Activated CD8-positive, alpha-beta memory T cell treated with anti-CD3 and anti-CD28 coated beads, Interleukin-2, amount 10 ng/mL, durations not matched to agents 7 days and 5 days (primary cell): Measurements from ENCODE around the gene PCDHA4. TPM values are rescaled to one million over a fixed set of nuclear protein-coding genes. Genes with fewer than 3 reads are reported as not detected.
A peak's percentile ranks its signal among the peaks of the same experiment; 100 is the strongest.
"Not testable (repeated sequence)": the region's sequence is repeated elsewhere in the genome, so short reads cannot be mapped to it uniquely, and the experiment has no call there.

Experiments used
- ATAC-seq: fragments of 150-1000 bp; cut with Tn5 transposase; one replicate; pipeline ENCODE4 v1.10.0; 2021; ENCODE audit warnings: moderate library complexity
- CTCF ChIA-PET: fragments of 350-600 bp; sonication (Branson Sonifier 250); formaldehyde crosslinking; loops from one replicate; lab custom pipeline; 2021; ENCODE audit warnings: antibody characterized with exemption; lab: Charles Lee
- DNase-seq: peaks from one replicate; pipeline ENCODE4 v3.0.0-alpha.2; 2020
- H3K27ac Mint-ChIP-seq: one replicate; pipeline ENCODE4 v1.8.0; 2021; ENCODE audit warnings: mild to moderate bottlenecking, mixed read lengths
- H3K27me3 Mint-ChIP-seq: one replicate; pipeline ENCODE4 v1.8.0; 2021; ENCODE audit warnings: mixed read lengths
- H3K36me3 Mint-ChIP-seq: one replicate; pipeline ENCODE4 v1.8.0; 2021; ENCODE audit warnings: mild to moderate bottlenecking, mixed read lengths
- H3K4me1 Mint-ChIP-seq: one replicate; pipeline ENCODE4 v1.8.0; 2021; ENCODE audit warnings: mixed read lengths
- H3K4me3 Mint-ChIP-seq: one replicate; pipeline ENCODE4 v1.8.0; 2021; ENCODE audit warnings: mild to moderate bottlenecking, moderate library complexity, mixed read lengths
- H3K9me3 Mint-ChIP-seq: one replicate; pipeline ENCODE4 v1.8.0; 2022; ENCODE audit warnings: low read depth, mixed read lengths
- total RNA-seq, 2 experiments: library from RNA; stranded (reverse); gene quantifications; one replicate each; pipeline ENCODE4 v1.2.3, GENCODE V29; 2021

Gene PCDHA4
- total RNA-seq, 2 experiments from 2014 or later = not detected

DNA sequence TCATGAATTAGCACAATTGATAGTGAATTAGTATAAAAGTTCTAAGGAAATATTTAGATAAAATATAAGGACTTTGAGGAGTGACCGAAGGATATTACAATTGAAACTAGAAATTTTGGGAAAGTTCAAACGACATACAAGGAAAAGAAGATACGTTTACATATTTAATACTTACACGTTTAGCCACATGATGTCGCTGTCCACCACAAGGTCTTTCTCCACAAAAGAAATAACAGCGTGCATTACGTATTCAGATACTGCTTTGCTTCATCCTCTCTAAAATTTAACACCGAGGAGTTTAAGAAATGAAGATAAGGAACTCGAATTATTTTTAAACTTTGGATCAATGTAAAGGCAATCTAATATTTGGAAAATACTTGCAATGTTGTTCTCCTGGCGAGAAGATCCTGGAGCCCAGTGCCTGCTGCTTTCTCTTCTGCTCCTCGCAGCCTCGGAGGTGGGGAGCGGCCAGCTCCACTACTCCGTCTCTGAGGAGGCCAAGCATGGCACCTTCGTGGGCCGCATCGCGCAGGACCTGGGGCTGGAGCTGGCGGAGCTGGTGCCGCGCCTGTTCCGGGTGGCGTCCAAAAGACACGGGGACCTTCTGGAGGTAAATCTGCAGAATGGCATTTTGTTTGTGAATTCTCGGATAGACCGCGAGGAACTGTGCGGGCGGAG lies 5.9 kb upstream of the PCDHA4 start, which contains the start of gene PCDHA3:
PCDHA3 (plus strand) TSS at position 242 of the 678 bp plus-strand sequence.
- peaks cover 3% of the 10 kb centered on the region for H3K36me3 Mint-ChIP-seq
- CTCF ChIA-PET = no interaction called here

DNA sequence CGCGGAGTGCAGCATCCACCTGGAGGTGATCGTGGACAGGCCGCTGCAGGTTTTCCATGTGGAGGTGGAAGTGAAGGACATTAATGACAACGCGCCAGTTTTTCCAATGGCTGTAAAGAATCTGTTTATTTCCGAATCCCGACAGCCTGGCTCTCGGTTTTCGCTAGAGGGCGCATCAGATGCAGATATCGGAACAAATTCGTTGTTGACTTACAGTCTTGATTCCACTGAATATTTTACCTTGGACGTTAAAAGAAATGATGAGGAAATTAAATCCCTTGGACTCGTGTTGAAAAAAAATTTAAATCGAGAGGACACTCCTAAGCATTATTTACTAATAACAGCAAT lies 5.4 kb upstream of the PCDHA4 start:
- CTCF ChIA-PET = no interaction called here
- Mint-ChIP-seq H3K9me3 (peaks cover 14% of the 10 kb centered on the region), H3K36me3 (peaks cover 3% of the 10 kb centered on the region), H3K27ac (no peak overlapping the region), H3K27me3 (no peaks in the 10 kb centered on the region), H3K4me3 (no peak overlapping the region), H3K4me1 (no peaks in the 10 kb centered on the region)
- no peak for ATAC-seq
- DNase-seq = no peak

More for the DNA sequence above, 5.9 kb upstream of the PCDHA4 start, which contains the start of gene PCDHA3:
- ATAC-seq = no peak
- H3K9me3 Mint-ChIP-seq = peaks cover 15% of the 10 kb centered on the region
- no peaks in the 10 kb centered on the region for H3K27me3 Mint-ChIP-seq
- no peak within 1 kb of the TSS for H3K4me3 Mint-ChIP-seq
- DNase-seq = no peak
- H3K27ac Mint-ChIP-seq = no peak within 1 kb of the TSS
- H3K4me1 Mint-ChIP-seq = no peaks in the 10 kb centered on the region

DNA sequence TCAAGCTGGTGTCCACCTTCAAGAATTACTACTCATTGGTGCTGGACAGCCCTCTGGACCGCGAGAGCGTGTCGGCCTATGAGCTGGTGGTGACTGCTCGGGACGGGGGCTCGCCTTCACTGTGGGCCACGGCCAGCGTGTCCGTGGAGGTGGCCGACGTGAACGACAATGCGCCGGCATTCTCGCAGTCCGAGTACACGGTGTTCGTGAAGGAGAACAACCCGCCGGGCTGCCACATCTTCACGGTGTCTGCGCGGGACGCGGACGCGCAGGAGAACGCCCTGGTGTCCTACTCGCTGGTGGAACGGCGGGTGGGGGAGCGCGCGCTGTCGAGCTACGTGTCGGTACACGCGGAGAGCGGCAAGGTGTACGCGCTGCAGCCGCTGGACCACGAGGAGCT lies 4.5 kb upstream of the PCDHA4 start:
- peaks cover 18% of the 10 kb centered on the region for H3K9me3 Mint-ChIP-seq
- H3K4me3 Mint-ChIP-seq = not testable (repeated sequence)

DNA sequence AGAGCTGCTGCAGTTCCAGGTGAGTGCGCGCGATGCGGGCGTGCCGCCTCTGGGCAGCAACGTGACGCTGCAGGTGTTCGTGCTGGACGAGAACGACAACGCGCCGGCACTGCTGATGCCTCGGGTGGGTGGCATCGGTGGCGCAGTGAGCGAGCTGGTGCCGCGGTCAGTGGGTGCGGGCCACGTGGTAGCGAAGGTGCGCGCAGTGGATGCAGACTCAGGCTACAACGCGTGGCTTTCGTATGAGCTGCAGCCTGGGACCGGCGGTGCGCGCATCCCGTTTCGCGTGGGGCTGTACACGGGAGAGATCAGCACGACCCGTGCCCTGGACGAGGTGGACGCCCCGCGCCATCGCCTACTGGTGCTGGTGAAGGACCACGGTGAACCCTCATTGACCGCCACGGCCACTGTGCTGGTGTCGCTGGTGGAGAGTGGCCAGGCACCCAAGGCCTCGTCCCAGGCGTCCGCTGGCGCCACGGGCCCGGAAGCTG lies 4.0 kb upstream of the PCDHA4 start:
- H3K36me3 Mint-ChIP-seq = peaks cover 3% of the 10 kb centered on the region
- H3K4me1 Mint-ChIP-seq = no peaks in the 10 kb centered on the region
- no peaks in the 10 kb centered on the region for H3K27me3 Mint-ChIP-seq
- ATAC-seq = no peak
- peaks cover 18% of the 10 kb centered on the region for H3K9me3 Mint-ChIP-seq
- no peak for DNase-seq
- no peak overlapping the region for H3K4me3 Mint-ChIP-seq
- CTCF ChIA-PET = no interaction called here
- no peak overlapping the region for H3K27ac Mint-ChIP-seq

More for the DNA sequence above, 4.5 kb upstream of the PCDHA4 start:
- H3K36me3 Mint-ChIP-seq, ATAC-seq, H3K4me1 Mint-ChIP-seq, CTCF ChIA-PET, H3K27me3 Mint-ChIP-seq, DNase-seq: not testable (repeated sequence)
- H3K27ac Mint-ChIP-seq = peak overlapping the region; percentile 36

DNA sequence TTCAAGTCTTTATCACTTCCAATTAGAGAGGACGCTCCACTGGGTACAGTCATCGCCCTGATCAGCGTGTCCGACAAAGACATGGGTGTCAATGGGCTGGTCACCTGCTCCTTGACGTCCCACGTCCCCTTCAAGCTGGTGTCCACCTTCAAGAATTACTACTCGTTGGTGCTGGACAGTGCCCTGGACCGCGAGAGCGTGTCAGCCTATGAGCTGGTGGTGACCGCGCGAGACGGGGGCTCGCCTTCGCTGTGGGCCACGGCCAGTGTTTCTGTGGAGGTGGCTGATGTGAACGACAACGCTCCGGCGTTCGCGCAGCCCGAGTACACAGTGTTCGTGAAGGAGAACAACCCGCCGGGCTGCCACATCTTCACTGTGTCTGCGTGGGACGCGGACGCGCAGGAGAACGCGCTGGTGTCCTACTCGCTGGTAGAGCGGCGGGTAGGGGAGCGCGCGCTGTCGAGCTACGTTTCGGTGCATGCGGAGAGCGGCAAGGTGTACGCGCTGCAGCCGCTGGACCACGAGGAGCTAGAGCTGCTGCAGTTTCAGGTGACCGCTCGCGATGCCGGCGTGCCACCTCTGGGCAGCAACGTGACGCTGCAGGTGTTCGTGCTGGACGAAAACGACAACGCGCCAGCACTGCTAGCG lies 1.5 kb downstream of the PCDHA4 start:
- peaks cover 21% of the 10 kb centered on the region for H3K9me3 Mint-ChIP-seq
- H3K4me3 Mint-ChIP-seq, DNase-seq, H3K27me3 Mint-ChIP-seq, CTCF ChIA-PET, ATAC-seq, H3K27ac Mint-ChIP-seq, H3K36me3 Mint-ChIP-seq, H3K4me1 Mint-ChIP-seq: not testable (repeated sequence)

DNA sequence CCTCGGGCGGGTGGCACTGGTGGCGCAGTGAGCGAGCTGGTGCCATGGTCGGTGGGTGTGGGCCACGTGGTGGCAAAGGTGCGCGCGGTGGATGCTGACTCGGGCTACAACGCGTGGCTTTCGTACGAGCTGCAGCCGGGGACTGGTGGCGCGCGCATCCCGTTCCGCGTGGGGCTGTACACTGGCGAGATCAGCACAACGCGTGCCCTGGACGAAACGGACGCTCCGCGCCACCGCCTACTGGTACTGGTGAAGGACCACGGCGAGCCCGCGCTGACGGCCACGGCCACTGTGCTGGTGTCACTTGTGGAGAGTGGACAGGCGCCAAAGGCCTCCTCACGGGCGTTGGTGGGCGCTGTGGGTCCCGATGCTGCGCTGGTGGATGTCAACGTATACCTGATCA lies 2.0 kb downstream of the PCDHA4 start:
- Mint-ChIP-seq H3K27me3 (no peaks in the 10 kb centered on the region), H3K4me1 (no peaks in the 10 kb centered on the region), H3K4me3 (no peak overlapping the region), H3K9me3 (peaks cover 19% of the 10 kb centered on the region), H3K27ac (no peak overlapping the region), H3K36me3 (peaks cover 2% of the 10 kb centered on the region)
- ATAC-seq (no peak), DNase-seq (no peak)
- CTCF ChIA-PET = no interaction called here

DNA sequence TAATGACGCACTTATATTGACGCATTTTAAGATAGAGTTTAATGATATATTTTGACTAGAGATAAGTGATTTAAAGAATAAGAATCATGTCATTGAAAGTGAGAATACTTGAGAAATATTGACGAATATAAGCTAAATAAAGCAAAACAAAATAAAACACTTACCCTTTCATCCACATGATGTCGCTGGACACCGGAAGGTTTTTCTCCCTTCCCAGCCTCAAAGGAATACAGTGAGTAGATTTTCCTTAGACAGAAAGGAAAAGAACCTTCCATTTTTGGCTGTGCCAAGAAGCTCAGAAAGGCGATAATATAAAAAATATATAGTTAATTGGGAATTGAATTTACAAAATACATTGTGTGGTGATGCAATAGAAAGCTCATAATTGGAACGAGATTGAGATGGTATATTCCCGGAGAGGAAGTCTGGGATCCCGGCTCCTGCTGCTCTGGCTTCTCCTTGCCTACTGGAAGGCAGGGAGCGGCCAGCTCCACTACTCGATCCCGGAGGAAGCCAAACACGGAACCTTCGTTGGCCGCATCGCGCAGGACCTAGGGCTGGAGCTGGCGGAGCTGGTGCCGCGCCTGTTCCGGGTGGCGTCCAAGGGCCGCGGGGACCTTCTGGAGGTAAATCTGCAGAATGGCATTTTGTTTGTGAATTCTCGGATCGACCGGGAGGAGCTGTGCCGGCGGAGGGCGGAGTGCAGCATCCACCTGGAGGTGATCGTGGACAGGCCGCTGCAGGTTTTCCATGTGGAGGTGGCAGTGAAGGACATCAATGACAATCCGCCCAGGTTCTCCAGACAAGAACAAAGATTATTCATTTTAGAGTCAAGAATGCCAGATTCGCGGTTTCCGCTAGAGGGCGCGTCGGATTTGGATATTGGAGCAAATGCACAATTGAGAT lies 14.8 kb downstream of the PCDHA4 start, which contains the start of gene PCDHA5:
PCDHA5 (plus strand) TSS at position 239 of the 906 bp plus-strand sequence.
- Mint-ChIP-seq H3K36me3 (peaks cover 1% of the 10 kb centered on the region), H3K9me3 (peaks cover 6% of the 10 kb centered on the region), H3K4me1 (no peaks in the 10 kb centered on the region), H3K4me3 (no peak within 1 kb of the TSS), H3K27ac (no peak within 1 kb of the TSS), H3K27me3 (peaks cover 2% of the 10 kb centered on the region)
- DNase-seq (no peak), ATAC-seq (no peak)
- CTCF ChIA-PET = no interaction called here

DNA sequence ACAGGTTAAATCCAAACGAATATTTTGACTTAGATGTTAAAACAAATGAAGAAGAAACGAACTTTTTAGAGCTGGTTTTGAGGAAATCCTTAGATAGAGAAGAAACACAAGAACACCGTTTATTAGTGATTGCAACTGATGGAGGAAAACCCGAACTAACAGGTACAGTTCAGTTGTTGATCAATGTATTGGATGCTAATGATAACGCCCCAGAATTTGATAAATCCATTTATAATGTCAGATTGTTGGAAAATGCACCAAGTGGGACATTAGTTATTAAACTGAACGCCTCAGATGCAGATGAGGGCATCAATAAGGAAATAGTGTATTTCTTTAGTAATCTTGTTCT lies 15.4 kb downstream of the PCDHA4 start:
- DNase-seq = no peak
- Mint-ChIP-seq H3K27ac (no peak overlapping the region), H3K27me3 (peaks cover 6% of the 10 kb centered on the region), H3K36me3 (peaks cover 3% of the 10 kb centered on the region), H3K9me3 (peaks cover 7% of the 10 kb centered on the region), H3K4me1 (no peaks in the 10 kb centered on the region), H3K4me3 (no peak overlapping the region)
- CTCF ChIA-PET = no interaction called here
- no peak for ATAC-seq

DNA sequence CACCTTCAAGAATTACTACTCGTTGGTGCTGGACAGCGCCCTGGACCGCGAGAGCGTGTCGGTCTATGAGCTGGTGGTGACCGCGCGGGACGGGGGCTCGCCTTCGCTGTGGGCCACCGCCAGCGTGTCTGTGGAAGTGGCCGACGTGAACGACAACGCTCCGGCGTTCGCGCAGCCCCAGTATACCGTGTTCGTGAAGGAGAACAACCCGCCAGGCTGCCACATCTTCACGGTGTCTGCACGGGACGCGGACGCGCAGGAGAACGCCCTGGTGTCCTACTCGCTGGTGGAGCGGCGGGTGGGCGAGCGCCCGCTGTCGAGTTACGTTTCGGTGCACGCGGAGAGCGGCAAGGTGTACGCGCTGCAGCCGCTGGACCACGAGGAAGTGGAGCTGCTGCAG lies 16.1 kb downstream of the PCDHA4 start:
- H3K27ac Mint-ChIP-seq, CTCF ChIA-PET, H3K4me3 Mint-ChIP-seq, H3K27me3 Mint-ChIP-seq, H3K4me1 Mint-ChIP-seq, ATAC-seq, H3K9me3 Mint-ChIP-seq, DNase-seq, H3K36me3 Mint-ChIP-seq: not testable (repeated sequence)

DNA sequence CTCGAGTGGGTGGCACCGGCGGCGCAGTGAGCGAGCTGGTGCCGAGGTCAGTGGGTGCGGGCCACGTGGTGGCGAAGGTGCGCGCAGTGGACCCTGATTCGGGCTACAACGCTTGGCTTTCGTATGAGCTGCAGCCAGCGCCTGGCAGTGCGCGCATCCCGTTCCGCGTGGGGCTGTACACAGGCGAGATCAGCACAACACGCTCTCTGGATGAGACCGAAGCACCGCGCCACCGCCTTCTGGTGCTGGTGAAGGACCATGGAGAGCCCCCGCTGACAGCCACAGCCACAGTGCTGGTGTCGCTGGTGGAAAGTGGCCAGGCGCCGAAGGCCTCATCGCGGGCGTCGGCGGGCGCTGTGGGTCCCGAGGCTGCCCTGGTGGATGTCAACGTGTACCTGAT lies 16.6 kb downstream of the PCDHA4 start:
- H3K36me3 Mint-ChIP-seq = peaks cover 3% of the 10 kb centered on the region
- H3K27ac Mint-ChIP-seq = no peak overlapping the region

DNA sequence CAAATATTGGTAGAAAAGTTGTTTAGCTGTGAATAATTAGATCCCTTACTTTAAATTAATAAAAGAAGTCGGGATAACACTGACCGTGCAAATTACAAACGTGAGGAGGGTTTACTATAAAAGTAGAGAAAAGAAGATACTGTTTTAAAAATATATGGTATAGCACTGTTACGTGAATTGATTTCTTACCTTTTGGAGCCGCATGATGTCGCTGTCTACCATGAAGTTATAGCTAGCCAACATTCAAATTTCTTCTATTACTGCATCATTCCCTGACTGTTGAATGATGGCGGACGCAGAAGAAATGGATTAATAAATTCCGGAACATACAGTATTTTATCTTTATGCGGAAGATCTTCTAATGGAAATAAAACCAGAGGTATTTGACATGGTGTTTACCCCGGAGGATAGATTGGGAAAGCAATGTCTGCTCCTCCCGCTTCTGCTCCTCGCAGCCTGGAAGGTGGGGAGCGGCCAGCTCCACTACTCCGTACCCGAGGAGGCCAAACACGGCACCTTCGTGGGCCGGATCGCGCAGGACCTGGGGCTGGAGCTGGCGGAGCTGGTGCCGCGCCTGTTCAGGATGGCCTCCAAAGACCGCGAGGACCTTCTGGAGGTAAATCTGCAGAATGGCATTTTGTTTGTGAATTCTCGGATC lies 21.0 kb downstream of the PCDHA4 start, which contains the start of gene PCDHA6:
PCDHA6 (plus strand) TSS at position 257 of the 658 bp plus-strand sequence; CDS start at position 389, 132 bp downstream.
- no peaks in the 10 kb centered on the region for H3K4me1 Mint-ChIP-seq
- no peak within 1 kb of the TSS for H3K4me3 Mint-ChIP-seq
- no peak for DNase-seq
- ATAC-seq = no peak
- H3K27me3 Mint-ChIP-seq = peaks cover 12% of the 10 kb centered on the region
- peaks cover 2% of the 10 kb centered on the region for H3K36me3 Mint-ChIP-seq
- peaks cover 12% of the 10 kb centered on the region for H3K9me3 Mint-ChIP-seq
- H3K27ac Mint-ChIP-seq = no peak within 1 kb of the TSS
- CTCF ChIA-PET = no interaction called here

More for the DNA sequence above, 16.6 kb downstream of the PCDHA4 start:
- peaks cover 10% of the 10 kb centered on the region for H3K9me3 Mint-ChIP-seq
- ATAC-seq (no peak), DNase-seq (no peak)
- CTCF ChIA-PET = no interaction called here
- H3K27me3 Mint-ChIP-seq = peaks cover 10% of the 10 kb centered on the region
- no peak overlapping the region for H3K4me3 Mint-ChIP-seq
- no peaks in the 10 kb centered on the region for H3K4me1 Mint-ChIP-seq

DNA sequence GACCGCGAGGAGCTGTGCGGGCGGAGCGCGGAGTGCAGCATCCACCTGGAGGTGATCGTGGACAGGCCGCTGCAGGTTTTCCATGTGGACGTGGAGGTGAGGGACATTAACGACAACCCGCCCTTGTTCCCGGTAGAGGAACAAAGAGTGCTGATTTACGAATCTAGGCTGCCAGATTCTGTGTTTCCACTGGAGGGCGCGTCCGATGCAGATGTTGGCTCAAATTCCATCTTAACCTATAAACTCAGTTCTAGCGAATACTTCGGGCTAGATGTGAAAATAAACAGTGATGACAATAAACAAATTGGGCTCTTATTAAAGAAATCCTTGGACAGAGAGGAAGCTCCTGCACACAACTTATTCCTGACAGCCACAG lies 21.5 kb downstream of the PCDHA4 start:
- Mint-ChIP-seq H3K4me3 (no peak overlapping the region), H3K4me1 (no peaks in the 10 kb centered on the region), H3K9me3 (peaks cover 15% of the 10 kb centered on the region), H3K27me3 (peaks cover 12% of the 10 kb centered on the region), H3K27ac (no peak overlapping the region), H3K36me3 (peaks cover 2% of the 10 kb centered on the region)
- CTCF ChIA-PET = no interaction called here
- DNase-seq = no peak
- ATAC-seq = no peak
